Activated naive CD8-positive, alpha-beta T cell treated with anti-CD3 and anti-CD28 coated beads, Interleukin-2, amount 10 ng/mL, durations not matched to agents 7 days and 5 days (primary cell): ENCODE data around the gene FNIP1. TPM values are rescaled to one million over a fixed set of nuclear protein-coding genes. Genes with fewer than 3 reads are reported as not detected.
"Not testable (repeated sequence)": the region's sequence is repeated elsewhere in the genome, so short reads cannot be mapped to it uniquely, and the experiment has no call there.

ENCODE experiments used
- ATAC-seq: fragments of 150-1000 bp; cut with Tn5 transposase; one replicate; pipeline ENCODE4 v1.10.0; 2021; ENCODE audit warnings: low read depth, moderate library complexity
- POLR2A ChIA-PET: fragments of 350-600 bp; sonication (Branson Sonifier 250); formaldehyde crosslinking; loops from one replicate; lab custom pipeline; 2021; ENCODE audit warnings: antibody characterized with exemption; lab: Charles Lee
- DNase-seq: peaks from one replicate; pipeline ENCODE4 v3.0.0; 2021
- H3K27ac Mint-ChIP-seq: one replicate; pipeline ENCODE4 v1.8.0; 2022; ENCODE audit warnings: mild to moderate bottlenecking, mixed read lengths
- H3K27me3 Mint-ChIP-seq: one replicate; pipeline ENCODE4 v1.8.0; 2022; ENCODE audit warnings: mild to moderate bottlenecking, moderate library complexity, mixed read lengths
- H3K36me3 Mint-ChIP-seq: one replicate; pipeline ENCODE4 v1.8.0; 2021; ENCODE audit warnings: mild to moderate bottlenecking, mixed read lengths
- H3K4me1 Mint-ChIP-seq: one replicate; pipeline ENCODE4 v1.8.0; 2021; ENCODE audit warnings: mixed read lengths
- H3K4me3 Mint-ChIP-seq: one replicate; pipeline ENCODE4 v1.8.0; 2022; ENCODE audit warnings: mild to moderate bottlenecking, moderate library complexity, mixed read lengths
- H3K9me3 Mint-ChIP-seq: one replicate; pipeline ENCODE4 v1.8.0; 2021; ENCODE audit warnings: mixed read lengths
- total RNA-seq, 2 experiments: library from RNA; stranded (reverse); gene quantifications; one replicate each; pipeline ENCODE4 v1.2.3, GENCODE V29; 2021

Gene FNIP1
- 10 to 100 TPM; 30.6 to 31.7 TPM for total RNA-seq

DNA sequence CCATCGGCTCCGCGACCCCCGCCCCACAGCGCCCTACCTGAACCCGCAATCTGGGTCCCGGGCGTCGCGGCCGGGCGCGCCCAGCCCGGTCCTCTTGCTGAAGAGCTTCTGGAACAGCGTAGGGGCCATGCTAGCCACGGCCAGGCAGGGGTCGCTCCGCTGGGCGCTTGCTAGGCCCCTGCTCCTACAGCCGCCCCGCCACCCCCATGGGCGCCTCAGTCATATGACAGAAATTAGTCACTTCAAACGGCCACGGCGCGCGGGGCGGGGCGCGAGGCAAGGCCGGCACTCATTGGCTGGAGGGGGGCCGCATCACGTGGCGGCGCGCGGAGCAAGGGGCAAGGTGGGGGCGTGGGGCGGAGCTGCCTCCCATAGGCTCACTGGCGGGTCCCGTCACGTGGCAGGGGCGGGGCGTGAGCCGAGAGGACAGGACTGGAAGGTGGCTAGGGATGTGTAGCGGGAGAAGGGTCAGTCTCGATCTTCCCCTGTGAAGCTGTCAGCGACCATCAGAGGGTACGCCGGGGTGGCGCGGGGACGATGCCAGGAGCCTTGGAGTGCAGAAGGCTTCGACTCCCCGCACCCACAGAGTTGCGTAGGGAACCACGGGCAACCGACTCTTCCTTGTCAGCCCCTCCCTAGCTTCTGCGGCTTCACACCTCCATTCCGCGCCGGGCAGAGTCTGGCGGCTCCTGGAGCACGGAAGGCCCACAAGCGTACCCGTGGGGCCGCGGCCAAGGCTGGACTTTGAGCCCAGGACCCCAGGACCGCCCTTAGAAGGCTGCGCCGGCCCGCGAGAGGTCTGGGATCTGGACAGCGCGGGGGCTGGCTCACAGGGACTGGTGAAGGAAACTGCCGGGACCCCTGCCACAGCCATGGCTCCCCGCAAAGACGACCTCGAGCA lies at the start of gene FNIP1:
TSS of gene FNIP1 (minus strand) at position 225 of the 901 bp plus-strand sequence. CDS start at position 129, 96 bp downstream.
- Mint-ChIP-seq H3K4me3 (peak within 1 kb of the TSS; percentile 97), H3K27ac (peak within 1 kb of the TSS; percentile 94), H3K4me1 (peaks cover 25% of the 10 kb centered on the region), H3K36me3 (peaks cover 19% of the 10 kb centered on the region), H3K9me3 (no peaks in the 10 kb centered on the region), H3K27me3 (no peaks in the 10 kb centered on the region)
- ATAC-seq (peak; percentile 94), DNase-seq (peak; percentile 99)
- POLR2A ChIA-PET = interaction anchor here (0.6 to 2.2 kb wide), 17 partner anchors 13 to 370 kb away, joined by 3 to 14 read pairs (median 5); no protein-coding TSS in a partner anchor

DNA sequence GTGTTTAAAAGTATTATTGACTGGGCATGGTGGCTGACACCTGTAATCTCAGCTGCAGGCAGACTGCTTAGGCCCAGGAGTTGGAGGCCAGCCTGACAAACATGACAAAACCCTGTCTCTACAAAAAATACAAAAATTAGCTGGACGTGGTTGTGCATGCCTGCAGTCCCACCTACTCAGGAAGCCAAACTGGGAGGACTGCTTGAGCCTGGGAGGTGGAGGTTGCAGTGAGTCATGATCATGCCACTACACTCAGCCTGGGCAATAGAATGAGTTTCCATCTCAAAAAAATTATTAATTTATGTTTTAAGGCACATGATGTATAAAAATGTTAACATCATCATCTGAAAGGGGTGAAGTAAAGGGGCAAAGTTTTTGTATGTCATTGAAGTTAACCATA lies 49.7 kb upstream of the FNIP1 start:
- H3K27ac Mint-ChIP-seq = no peak overlapping the region
- peaks cover 6% of the 10 kb centered on the region for H3K27me3 Mint-ChIP-seq
- H3K9me3 Mint-ChIP-seq = peaks cover 40% of the 10 kb centered on the region
- H3K4me3 Mint-ChIP-seq = no peak overlapping the region
- peaks cover 30% of the 10 kb centered on the region for H3K36me3 Mint-ChIP-seq
- POLR2A ChIA-PET = no interaction called here
- ATAC-seq (no peak), DNase-seq (no peak)
- H3K4me1 Mint-ChIP-seq = peaks cover 1% of the 10 kb centered on the region

GRCh38 chr5:131845828-131846227 lies 49.0 kb upstream of the FNIP1 start:
- POLR2A ChIA-PET = no interaction called here
- H3K9me3 Mint-ChIP-seq = peaks cover 39% of the 10 kb centered on the region
- ATAC-seq (no peak), DNase-seq (no peak)
- no peak overlapping the region for H3K4me3 Mint-ChIP-seq
- peaks cover 6% of the 10 kb centered on the region for H3K27me3 Mint-ChIP-seq
- H3K36me3 Mint-ChIP-seq = peaks cover 30% of the 10 kb centered on the region
- peaks cover 1% of the 10 kb centered on the region for H3K4me1 Mint-ChIP-seq
- H3K27ac Mint-ChIP-seq = no peak overlapping the region

- H3K9me3 Mint-ChIP-seq = peaks cover 38% of the 10 kb centered on the region
Measured at GRCh38 chr5:131842971-131843370, 46.2 kb upstream of the FNIP1 start.

DNA sequence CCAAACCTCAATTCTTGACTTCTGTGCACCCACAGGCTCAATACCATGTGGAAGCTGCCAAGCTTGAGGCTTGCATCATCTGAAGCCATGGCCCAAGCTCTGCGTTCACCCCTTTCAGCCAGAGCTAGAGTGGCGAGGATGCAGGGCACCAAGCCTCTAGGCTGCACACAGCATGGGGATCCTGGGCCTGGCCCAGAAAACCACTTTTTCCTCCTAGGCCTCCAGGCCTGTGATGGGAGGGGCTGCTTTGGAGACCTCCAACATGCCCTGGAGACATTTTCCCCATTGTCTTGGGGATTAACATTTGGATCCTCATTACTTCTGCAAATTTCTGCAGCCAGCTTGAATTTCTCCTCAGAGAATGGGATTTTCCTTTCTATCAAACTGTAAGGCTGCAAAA lies 35.9 kb upstream of the FNIP1 start:
- H3K27me3 Mint-ChIP-seq, H3K4me3 Mint-ChIP-seq, ATAC-seq, DNase-seq, POLR2A ChIA-PET, H3K27ac Mint-ChIP-seq, H3K4me1 Mint-ChIP-seq: not testable (repeated sequence)
- peaks cover 21% of the 10 kb centered on the region for H3K9me3 Mint-ChIP-seq
- peaks cover 14% of the 10 kb centered on the region for H3K36me3 Mint-ChIP-seq

More at GRCh38 chr5:131842971-131843370, 46.2 kb upstream of the FNIP1 start:
- H3K4me3 Mint-ChIP-seq, POLR2A ChIA-PET, H3K27ac Mint-ChIP-seq, H3K4me1 Mint-ChIP-seq, ATAC-seq, DNase-seq, H3K27me3 Mint-ChIP-seq: not testable (repeated sequence)
- peaks cover 30% of the 10 kb centered on the region for H3K36me3 Mint-ChIP-seq

GRCh38 chr5:131825404-131826013 lies 28.7 kb upstream of the FNIP1 start:
- H3K4me1 Mint-ChIP-seq = peaks cover 7% of the 10 kb centered on the region
- ATAC-seq (no peak), DNase-seq (no peak)
- POLR2A ChIA-PET = no interaction called here
- H3K27ac Mint-ChIP-seq = no peak overlapping the region
- H3K36me3 Mint-ChIP-seq = peaks cover 4% of the 10 kb centered on the region
- peaks cover 10% of the 10 kb centered on the region for H3K9me3 Mint-ChIP-seq
- H3K4me3 Mint-ChIP-seq = no peak overlapping the region
- peaks cover 18% of the 10 kb centered on the region for H3K27me3 Mint-ChIP-seq

GRCh38 chr5:131824631-131825030 lies 27.8 kb upstream of the FNIP1 start:
- ATAC-seq (no peak), DNase-seq (no peak)
- no peak overlapping the region for H3K4me3 Mint-ChIP-seq
- H3K4me1 Mint-ChIP-seq = peaks cover 5% of the 10 kb centered on the region
- H3K27me3 Mint-ChIP-seq = peaks cover 22% of the 10 kb centered on the region
- no peak overlapping the region for H3K27ac Mint-ChIP-seq
- POLR2A ChIA-PET = no interaction called here
- H3K36me3 Mint-ChIP-seq = peaks cover 4% of the 10 kb centered on the region
- peaks cover 10% of the 10 kb centered on the region for H3K9me3 Mint-ChIP-seq

DNA sequence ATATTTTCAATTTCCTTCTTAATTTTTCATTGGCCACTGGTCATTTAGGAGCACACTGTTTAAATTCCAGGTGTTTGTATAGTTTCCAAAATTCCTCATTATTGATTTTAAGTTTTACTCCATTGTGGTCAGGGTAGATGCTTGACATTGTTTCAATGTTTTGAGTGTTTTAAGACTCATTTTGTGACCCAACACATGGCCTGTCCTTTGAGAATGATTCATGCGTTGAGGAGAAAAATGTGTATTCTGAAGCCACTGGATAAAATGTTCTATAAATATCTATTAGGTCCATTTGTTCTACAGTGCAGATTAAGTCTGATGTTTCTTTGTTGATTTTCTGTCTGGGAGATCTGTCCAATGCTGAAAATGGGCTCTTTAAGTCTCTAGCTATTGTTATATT lies 24.4 kb upstream of the FNIP1 start:
- no peaks in the 10 kb centered on the region for H3K36me3 Mint-ChIP-seq
- H3K4me3 Mint-ChIP-seq = no peak overlapping the region
- POLR2A ChIA-PET = no interaction called here
- no peak for DNase-seq
- peaks cover 4% of the 10 kb centered on the region for H3K9me3 Mint-ChIP-seq
- peaks cover 22% of the 10 kb centered on the region for H3K27me3 Mint-ChIP-seq
- H3K4me1 Mint-ChIP-seq = peaks cover 4% of the 10 kb centered on the region
- H3K27ac Mint-ChIP-seq = no peak overlapping the region
- no peak for ATAC-seq

DNA sequence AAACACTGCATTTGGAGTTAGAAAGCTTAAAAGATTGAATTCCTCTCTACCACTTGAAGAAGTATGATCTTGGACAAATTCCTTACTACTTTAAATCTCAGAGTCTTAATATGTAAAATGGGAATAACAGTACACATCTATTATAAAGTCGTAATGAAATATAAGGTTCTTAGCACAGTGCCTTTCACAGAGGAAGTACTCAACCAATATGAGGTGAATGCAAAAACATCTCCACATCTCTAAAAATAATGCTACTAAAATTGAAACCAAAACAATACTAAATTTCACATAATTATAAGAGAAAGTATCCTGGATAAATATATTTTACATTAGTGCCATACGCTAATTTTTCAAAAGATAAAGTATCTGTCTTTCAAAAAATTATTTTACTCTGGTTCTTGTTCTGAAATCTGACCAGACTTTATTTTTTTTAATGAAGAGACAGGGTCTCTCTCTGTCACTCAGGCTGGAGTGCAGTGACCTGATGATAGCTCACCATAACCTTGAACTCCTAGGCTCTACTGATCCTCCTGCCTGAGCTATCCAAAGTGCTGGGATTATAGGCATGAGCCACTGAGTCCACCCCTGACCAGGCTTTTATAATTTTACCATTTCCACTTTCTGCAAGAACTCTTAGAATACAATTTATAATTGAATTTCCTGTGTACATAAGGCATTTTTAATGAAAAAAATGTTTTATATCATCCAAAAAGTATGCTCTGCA lies 21.3 kb upstream of the FNIP1 start:
- POLR2A ChIA-PET = no interaction called here
- peak overlapping the region; percentile 19 for H3K4me3 Mint-ChIP-seq
- H3K27me3 Mint-ChIP-seq = peaks cover 22% of the 10 kb centered on the region
- H3K36me3 Mint-ChIP-seq = no peaks in the 10 kb centered on the region
- DNase-seq (no peak), ATAC-seq (no peak)
- H3K4me1 Mint-ChIP-seq = peaks cover 4% of the 10 kb centered on the region
- peak overlapping the region; percentile 62 for H3K27ac Mint-ChIP-seq
- peaks cover 2% of the 10 kb centered on the region for H3K9me3 Mint-ChIP-seq

- ATAC-seq = no peak
- H3K36me3 Mint-ChIP-seq = no peaks in the 10 kb centered on the region
- H3K4me1 Mint-ChIP-seq = peaks cover 7% of the 10 kb centered on the region
- H3K27ac Mint-ChIP-seq = no peak overlapping the region
- H3K27me3 Mint-ChIP-seq = no peaks in the 10 kb centered on the region
- DNase-seq = no peak
- no peak overlapping the region for H3K4me3 Mint-ChIP-seq
- H3K9me3 Mint-ChIP-seq = no peaks in the 10 kb centered on the region
- POLR2A ChIA-PET = no interaction called here
Measured at GRCh38 chr5:131814990-131815389, 18.2 kb upstream of the FNIP1 start.

- Mint-ChIP-seq H3K27ac (no peak overlapping the region), H3K9me3 (no peaks in the 10 kb centered on the region), H3K27me3 (peaks cover 4% of the 10 kb centered on the region), H3K4me3 (no peak overlapping the region), H3K4me1 (peaks cover 2% of the 10 kb centered on the region), H3K36me3 (no peaks in the 10 kb centered on the region)
- ATAC-seq (no peak), DNase-seq (no peak)
- POLR2A ChIA-PET = no interaction called here
Measured at GRCh38 chr5:131812371-131813160, 15.7 kb upstream of the FNIP1 start.

DNA sequence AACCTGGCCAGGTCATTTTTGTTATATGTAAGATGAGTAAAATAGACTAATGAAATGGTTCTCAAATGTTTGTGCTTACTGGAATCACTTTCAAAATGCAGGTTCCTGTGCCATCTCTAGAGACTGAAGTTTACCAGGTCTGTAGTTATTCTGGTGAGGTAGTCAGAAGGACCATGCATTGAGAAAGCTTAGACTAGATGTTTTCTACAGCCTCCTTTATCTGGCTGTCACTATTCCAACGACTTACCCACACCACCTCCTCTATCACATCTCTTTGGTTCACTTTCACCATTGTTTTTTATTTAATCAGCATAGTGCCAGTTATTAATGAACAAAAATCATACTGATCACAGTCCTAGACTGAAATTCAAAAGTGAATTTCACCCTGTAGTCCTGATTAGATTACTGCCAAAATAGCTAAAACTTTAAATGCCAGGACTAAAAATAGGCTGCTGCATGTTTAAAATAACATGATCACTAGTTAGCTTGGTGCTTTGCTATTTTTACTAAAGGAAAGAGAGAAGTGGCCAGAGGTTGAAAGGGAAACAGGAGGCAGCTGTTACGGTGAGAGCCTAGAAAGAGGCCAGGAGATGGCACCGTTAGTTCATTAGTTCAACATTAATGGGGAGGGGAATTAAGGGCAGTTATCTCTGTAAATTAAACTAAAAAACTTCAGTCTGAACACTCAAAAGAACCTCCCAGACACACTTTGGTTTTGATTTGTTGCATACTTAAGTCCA lies 13.9 kb upstream of the FNIP1 start:
- Mint-ChIP-seq H3K36me3 (no peaks in the 10 kb centered on the region), H3K27me3 (peaks cover 10% of the 10 kb centered on the region), H3K9me3 (no peaks in the 10 kb centered on the region), H3K4me3 (no peak overlapping the region), H3K4me1 (peaks cover 2% of the 10 kb centered on the region), H3K27ac (no peak overlapping the region)
- DNase-seq (no peak), ATAC-seq (no peak)
- POLR2A ChIA-PET = interaction anchor here (1.4 to 1.7 kb wide), 2 partner anchors 14 to 197 kb away, joined by 3 to 6 read pairs; partner anchors contain the start of gene FNIP1
